Activated CD8-positive, alpha-beta memory T cell treated with anti-CD3 and anti-CD28 coated beads, Interleukin-2, amount 50 U/mL, for 4 hours (primary cell): ENCODE data around the gene GPHA2.

ENCODE experiments used
- DNase-seq: peaks from one replicate; pipeline ENCODE4 v3.0.0-alpha.2; 2020

The GPHA2 gene

DNA sequence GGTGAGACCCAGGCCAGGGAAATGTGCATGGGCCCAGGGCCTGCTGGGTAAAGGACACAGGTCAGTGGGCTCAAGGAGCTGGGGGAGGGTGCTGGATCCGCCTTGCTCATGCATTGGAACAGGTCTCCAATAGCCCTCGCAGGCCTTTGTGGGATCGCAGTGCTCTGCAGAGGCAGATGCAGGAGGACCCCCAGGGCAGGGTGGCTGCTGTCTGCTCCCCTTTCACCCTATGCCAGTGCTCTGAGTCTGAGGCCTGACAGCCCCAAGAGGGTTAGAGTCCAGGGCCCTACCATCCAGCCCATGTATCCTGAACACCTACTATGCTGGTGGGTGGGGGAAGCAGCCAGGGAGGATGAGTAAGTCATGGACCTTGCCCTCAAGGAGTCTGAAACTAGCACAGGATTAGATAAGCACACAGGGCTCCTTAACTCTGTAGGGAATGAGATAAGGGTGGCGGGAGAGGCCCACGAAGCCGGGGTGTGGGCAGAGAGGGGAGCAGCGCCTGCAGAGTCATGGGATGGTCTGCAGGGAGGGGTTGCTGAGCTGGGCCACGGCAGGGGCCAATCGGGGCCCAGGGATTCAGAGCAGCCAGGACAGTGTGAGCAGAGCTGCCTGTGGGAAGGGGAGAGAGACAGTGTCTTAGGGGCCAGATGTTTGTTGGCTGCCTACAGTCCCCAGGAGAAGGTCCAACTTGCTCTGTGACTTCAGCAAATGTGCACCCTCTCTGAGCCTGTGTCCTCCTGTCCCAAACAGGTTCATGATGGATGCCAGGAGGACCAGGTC, 46.8 kb downstream of the GPHA2 start:
- no peak for DNase-seq

- DNase-seq = no peak
These were observed 47.3 kb downstream of the GPHA2 start for GRCh38 chr11:64888406-64888728.

- DNase-seq = peak; percentile 86
These were observed 47.8 kb downstream of the GPHA2 start for GRCh38 chr11:64887757-64888405.

DNA sequence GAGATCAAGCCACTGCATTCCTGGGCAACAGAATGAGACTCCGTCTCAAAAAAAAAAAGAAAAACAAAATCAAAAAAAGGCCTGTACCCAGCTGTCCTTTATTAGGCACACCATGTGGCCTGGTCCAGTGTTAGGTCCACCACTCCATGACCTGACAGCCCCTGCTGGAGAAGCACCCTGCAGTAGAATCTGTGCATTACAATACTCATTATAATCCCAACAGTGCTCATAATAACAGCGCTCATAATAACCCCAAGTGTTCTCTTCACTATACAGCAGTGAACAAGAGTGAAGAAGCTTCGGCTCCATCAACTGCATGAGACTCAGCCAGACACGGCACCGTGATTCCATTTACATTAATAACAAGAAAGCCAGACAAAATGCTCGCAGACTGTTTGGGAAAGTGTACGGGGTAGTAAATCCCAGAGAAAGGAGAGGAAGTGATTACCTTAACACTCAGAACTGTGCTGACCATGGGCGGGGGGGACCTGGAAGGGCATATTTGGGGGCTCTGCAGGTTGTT, 48.4 kb downstream of the GPHA2 start:
- DNase-seq = no peak

- DNase-seq = no peak
These were observed 50.1 kb downstream of the GPHA2 start for GRCh38 chr11:64885367-64886286.
